Measurements from ENCODE around the gene ABCA8.

Gene ABCA8

DNA sequence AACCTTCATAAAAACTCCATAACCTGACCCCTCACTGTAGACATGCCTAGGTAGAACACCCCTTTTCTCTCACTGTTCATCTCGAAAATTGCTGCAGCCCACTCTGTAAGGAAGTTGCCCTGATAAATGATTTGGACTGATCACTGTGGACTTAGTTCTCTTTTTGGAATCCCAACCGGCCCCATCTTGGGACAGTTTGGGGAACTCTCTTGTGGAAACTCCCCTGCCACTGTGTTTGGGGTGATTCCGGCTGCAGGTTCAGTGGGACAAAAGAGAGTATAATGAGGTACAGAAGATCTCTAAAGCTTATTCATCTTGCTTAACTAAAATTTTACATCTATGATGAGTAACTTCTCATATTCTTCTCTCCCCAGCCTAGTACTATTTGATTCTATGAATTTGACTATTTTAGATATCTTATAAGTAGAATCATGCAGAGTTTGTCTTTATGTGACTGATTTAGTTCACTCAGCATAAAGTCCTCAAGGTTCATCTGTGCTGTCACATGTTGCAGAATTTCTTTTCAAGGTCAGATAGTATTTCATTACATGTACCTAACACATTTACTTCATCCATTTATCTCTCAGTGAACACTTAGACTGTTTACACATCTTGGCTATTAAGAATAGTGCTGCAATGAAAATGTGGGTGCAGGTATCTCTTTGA lies 84.9 kb downstream of the ABCA8 start:
- no peak for DNase-seq (ENCODE audit: low read depth)

DNA sequence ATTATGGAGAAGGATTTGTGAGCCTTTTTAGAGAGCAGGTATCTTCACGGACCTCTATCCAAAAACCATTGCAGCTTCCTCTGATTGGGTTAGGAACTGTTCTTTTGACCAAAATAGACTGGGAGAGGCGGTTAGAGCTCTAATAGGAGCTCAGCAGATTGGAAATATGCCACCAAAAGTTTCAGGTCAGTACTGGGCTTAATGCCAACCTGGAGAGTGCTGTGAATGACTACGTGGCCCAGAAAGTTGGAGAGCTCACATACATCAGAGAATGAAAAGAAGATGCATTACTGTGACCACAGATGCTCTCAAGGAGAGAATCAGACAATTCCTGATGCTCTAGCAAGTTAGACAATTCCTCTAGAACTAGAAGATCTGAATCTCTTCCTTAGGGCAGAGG lies 86.5 kb downstream of the ABCA8 start:
- DNase-seq (ENCODE audit: low read depth): no peak

DNA sequence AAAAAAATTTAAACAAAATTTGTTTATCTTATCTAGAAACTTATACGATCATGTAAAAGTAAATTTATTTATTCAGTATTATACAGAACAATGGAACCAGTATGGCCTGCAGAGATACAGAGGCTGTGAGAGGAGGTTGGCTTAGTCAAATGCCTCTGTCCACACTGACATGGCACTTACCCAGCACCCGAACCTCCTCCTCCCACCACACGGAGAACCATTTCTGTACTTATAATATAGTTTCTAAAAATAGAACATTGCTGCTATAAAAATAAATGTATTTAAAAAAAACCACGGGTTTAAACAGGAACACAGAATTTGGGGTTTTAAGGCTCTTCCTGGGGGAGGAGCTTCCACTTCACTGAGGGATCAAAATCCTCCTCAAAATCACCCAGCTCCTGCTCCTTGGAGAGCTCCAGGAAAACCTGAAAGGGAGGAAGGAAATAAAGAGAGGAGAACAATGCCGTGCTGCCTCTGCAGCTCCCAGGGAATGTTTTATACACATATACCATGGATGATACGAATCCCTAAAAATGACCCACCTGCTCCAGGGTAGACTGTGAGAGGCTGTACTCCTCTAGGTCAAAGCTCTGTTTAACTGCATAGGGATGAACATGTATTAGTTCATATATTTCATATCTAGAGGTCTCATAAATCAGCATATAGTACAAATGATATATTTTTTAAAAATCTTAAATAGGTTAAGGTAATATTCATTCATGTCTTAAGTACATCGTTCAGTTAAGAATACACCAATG lies 87.3 kb downstream of the ABCA8 start:
- no peak for DNase-seq (ENCODE audit: low read depth)

DNA sequence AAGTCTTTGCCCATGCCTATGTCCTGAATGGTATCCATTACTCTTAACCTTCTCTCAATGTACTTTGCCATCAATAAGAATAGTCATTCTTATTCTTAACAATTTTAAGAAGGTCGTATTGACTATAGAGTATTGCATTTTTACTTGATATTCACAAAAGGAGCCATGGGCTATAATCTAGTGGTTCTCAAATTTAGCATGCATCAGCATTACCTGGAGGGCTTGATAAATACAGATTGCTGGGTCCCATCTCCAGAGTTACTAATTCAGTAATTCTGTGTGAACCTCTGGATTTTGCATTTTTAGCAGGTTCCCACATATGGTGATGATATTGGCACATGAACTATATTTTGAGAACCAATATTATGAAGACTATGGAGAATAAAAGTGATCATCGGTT lies 89.6 kb downstream of the ABCA8 start:
- no peak for DNase-seq (ENCODE audit: low read depth)

DNA sequence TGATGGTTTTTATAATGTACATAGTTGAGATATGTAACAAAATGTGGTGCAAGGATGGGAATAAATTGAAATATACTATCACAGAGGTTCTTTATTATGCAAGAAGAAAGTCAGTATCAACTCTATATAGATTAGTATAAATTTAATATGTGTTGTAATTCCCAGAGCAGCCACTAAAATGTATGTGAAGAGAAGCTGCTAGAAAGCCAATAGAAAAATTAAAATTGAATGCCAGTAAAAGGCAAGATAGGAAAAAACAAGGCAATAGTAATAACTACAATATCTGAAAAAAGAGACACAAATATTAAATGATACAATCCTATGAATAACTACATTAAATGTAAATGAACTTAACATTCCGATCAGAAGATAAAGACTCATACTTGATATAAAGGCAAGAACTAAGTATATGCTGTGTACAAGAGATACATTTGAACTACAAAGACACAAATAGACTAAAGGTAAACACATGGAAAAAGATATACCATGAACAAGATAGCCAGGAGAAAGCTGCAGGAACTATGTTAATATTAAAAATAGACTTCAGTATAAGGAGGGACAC lies 92.0 kb downstream of the ABCA8 start:
- DNase-seq (ENCODE audit: low read depth): no peak

DNA sequence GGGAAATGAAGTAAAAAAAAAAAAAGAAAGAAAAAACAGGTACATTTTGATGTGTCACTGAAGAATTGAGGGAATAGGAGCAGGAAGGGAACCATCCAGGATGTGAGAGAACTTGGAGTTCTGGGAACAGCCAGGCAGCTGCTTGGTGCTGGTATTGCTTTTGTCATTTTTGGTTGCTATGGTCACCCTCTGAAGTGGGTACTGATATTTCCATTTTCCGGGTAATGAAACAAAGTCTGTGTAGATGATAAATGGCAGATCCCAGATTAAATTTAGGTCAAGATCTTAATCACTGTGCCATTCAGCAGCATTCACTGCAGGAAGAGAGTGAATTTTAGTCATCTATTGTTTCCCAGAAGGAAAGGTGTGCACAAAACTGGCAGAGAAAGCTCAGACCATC lies 93.6 kb downstream of the ABCA8 start:
- no peak for DNase-seq (ENCODE audit: low read depth)

DNA sequence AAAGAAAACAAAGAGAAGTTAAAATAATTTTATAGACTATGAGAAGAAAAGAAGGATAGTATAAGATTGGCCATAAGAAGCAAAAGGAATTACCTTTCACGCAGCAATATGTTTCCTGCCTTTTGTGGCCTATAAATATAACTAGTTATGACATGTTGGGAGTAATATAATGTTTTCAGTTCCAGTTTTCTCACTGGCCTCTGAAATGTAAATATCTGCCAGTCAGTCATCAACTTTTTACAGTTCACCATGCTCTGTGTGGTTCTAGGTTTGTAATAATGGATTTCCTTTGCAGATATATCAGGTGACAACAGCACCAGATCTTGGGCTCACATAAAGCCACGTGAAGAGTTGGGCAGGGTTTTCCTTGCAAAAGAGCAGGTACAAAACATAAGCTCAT lies 94.3 kb downstream of the ABCA8 start:
- DNase-seq (ENCODE audit: low read depth): no peak

DNA sequence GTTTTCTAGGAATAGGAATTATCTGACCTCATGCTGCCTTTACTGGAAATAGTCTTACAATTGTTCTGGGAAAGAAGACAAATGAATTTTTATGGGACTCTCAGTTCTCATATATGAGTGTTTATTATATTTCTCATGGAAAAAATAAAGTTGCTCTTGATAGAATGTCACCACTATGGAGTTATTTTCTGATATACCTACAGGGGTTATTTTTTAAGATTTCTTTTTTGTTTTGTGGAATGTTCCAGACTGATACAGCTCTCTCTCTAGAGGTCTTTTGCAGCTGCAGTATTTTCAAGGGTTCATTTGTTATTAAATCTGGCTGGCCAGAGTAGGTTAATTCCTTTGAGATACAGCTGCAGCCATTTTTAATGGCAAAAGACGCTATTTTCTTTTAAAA lies 100.7 kb downstream of the ABCA8 start:
- no peak for DNase-seq (ENCODE audit: low read depth)

DNA sequence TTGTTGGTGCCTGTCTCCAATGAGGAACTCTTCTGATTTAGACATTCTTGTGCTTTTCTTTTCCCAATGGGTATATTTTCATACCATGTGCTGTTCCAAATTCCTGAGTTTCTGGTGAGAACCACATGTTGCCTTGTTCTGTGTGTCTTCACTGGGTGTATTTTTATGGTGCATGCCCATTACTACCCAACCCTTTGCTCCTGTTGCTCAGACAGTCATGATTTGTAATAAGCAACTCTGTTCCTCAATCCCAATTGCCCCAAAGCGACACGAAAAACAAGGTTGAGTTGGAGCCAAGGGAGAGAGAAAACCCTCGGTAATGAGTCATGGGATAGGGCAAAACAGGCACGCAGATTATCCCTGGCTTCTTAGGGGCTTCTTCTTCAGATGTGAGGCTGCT lies 101.8 kb downstream of the ABCA8 start:
- no peak for DNase-seq (ENCODE audit: low read depth)

DNA sequence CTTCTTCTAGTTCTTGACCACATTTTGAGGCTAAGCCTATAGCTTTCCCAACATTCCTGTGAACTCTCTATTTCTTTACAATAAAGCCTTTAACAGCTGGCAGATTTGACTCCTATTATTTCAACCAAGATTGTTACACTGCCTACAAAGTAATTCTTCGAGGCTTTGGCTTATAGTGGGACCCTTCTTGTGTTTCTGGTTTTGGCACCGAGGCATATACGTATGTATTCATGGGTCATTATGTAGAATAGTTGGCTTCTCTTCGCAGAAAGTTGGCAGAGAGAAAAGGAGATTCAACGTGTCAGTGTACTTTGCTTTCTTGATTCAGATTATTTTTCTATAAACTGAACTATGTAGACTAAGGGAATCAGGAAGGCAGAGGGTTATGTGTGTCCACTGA lies 102.2 kb downstream of the ABCA8 start:
- no peak for DNase-seq (ENCODE audit: low read depth)

DNA sequence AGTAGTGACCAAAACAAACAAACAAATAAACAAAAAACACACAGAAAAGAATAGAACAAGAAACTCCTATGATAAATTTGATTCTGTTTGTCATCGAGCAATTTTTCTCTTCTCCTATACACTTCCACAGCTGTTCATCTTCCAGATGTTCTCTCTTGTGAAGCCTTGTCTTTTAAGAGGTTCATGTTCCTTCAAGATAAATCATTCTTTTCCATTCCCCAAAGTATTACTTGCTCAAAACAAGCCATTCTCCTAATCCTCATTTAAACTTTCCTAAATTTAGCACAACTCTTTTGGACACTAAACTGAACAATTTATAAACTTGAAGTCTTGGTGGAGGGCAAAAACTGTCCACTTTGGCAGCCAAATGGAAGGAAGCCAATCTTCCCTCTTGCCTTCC lies 103.3 kb downstream of the ABCA8 start:
- DNase-seq (ENCODE audit: low read depth): no peak

DNA sequence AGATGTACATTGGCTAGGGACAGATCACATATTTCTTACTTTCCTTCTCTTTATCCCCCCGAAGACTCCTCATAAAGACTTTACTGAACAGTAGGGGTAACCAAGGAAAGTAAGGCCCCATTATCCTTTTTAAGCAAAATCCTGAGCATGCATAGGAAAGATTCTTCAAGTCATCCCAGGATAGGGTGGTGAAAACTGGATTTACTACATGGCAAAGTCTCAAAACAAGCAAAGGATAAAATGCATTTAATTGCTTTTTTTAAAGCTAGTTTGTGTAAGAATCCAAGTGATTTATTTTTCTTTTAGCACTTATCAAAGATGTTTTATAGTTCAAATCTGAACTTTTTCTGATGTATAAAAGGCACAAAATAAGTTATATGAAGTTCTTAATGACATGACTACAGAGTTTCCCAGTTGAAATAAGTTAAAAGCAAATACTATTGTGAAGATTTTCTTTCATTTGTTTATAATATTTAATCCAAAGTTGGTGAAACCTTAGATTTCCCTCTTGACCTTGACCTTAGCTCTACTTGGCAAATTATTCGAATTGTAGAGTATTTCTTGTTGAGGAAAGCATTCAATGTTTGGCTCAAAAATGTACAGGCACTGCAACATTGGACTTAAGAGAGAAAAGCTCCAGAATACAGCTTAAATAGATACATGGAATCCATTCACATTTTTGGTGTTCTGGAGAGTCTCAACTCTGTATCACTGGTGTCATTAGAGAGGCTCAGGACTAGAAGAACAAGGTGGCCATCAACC lies 104.3 kb downstream of the ABCA8 start:
- DNase-seq (ENCODE audit: low read depth): no peak

DNA sequence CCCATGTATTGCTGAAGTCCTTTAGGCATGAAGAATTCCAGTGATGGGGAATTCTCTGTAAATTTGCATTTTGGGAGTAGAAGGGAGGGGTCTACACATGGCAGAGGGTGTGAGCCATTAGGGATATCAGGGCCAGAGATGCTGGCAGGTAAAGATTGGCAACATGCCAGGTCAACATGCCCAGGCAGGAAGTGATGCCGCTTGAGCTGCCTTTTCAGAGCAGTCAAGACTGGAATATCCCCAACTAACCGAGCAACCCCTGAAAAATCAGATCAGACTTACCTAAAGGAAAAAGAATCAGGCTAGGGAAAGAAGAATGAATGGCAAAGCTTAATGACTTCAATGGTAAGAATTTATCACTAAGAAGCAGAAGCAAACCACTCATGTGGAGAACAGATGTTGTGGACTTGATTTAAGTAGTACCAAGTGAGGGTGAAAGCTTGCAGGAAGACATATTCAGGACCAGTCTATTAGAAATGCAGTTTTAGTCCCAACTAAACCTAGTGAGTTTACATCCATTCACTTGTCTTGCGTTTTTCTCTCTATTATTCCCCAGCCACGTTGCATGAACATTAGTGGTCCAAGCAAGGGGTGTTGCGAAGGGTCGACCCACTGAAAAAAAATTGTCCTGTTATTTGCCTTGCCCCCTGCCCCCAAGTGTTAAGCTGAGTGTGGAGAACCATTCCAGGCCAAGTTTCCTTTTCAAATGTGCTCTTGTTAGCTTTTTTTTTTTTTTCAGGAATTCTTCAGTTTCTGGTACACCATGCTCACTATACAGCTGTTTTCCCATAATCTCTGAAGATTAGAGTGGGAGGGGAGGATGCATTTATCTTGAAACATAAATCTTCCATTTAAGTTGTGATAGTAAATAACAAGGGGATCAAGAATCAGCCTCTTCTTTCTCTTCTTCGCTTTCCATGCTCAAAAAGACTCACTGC lies 105.2 kb downstream of the ABCA8 start:
- no peak for DNase-seq (ENCODE audit: low read depth)

DNA sequence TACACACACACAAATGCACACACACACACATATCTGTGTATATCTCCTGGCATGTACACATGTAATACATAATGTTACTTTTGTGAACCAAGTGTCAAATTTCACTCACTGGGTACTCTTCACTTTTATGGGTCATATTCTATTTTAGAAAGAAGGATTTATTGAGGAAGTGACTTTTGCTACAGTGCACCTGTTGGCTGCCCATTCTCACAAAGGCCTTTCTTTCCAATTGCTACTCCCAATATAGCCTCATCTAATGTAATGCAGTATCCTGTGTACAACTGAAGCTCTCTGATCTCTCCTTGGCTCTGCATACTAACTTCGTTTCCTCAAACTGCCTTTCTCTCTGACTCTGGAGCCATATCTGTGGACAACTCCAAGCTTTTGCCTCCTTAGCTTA lies 107.5 kb downstream of the ABCA8 start:
- no peak for DNase-seq (ENCODE audit: low read depth)

DNA sequence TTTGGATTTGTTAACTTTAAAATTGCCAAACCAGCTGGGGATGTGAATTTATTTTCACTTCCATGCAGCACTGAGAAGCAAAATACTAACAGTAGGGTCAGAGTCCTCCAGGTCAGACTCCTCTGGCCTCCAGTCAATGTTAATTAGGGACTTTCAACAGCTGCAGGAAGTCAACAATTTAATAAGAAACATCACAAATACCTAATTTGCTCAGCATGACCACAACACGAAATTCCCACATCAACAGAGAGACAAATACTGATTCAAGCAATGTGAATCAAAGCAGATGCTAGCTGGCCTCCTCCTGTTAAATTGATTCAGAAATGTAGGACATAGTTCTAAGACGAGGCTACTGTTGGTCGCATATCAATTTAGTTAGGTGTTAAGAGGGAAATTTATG lies 111.7 kb downstream of the ABCA8 start:
- DNase-seq (ENCODE audit: low read depth): no peak

DNA sequence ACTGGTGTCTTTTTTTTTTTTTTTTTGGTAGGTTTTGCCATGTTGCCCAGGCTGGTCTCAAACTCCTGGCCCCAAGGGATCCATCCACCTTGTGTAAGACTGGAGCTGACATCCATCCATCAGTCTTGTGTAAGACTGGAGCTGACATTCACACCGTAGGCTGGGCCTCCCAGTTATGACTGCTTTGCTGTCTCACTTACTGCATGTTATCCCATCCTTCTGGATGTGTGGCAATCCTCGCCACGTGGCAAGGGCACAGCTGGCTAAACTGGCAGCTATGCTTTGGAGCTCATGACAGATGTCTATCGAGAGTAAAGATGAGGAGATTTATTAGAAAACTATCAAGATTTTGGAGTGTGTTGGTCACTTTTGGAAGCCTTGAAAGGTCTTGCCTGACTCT lies 115.1 kb downstream of the ABCA8 start:
- no peak for DNase-seq (ENCODE audit: low read depth)

DNA sequence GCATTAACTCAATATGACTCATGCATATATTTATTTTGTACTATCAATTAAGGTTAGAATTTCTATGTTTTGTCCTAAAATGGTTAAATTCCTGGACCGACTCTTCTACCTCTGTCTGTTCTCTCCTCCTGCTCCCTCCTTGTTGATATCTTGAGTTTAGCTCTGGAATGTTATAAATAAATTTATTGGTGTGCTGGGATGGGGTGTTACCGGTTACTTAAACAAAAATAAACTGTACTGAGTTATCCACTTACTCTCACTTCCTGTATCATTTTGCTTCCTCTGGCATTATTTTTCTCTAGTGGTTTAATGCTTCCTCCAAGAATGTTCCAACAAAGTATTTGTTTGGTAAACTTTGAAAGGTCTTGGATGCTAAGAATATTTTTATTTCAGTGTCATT lies 120.1 kb downstream of the ABCA8 start:
- no peak for DNase-seq (ENCODE audit: low read depth)

DNA sequence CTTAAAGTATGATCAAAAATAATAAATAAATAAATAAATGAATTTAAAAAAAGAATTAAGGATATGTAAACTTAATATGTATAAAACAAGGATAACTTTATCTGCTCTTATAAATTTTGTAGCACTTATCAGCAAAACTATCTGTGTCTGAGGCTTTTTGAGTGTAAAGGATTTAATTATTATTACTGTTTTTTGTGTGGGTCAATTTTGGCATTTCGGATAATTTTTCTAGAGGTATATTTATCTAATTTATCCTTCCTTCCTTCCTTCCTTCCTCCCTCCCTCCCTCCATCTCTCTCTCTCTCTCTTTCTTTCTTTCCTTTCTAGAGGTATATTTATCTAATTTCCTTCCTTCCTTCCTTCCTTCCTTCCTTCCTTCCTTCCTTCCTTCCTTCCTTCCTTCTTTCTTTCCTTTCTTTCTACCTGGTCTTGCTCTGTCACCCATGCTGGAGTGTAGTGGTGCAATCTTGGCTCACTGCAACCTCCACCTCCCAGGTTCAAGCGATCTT lies 120.8 kb downstream of the ABCA8 start:
- no peak for DNase-seq (ENCODE audit: low read depth)

DNA sequence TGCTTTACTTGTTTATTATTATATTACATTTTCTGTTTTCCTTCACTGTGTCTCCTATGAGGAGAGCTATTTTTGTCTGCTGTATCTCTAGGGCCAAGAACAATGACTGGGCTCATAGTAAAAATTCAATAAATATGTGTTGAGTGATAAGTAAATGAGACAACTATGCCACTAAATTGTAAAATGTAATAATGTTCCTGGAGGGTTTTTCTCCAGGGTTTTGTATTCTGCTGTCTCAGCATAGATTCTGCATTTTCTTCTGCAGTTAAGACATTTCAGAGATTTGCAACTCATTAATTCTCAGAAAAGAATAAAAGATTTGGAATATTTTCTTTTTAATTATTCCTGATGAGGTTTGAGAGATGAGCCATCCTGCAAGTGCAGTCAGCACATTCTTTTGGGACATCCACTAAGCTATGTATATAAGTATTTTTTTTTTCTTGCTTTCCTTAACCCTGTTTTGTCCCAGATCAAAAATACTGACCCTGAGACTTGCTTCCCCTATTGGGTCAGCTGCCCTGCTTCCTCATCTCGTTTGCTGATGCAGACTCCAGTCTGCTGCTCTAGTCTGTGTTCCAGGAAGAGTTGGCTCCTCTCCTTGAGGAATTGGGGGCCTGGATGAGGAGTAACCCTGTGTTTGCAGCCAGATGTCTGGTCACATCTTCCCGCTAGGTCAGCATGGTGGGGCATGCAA lies 122.9 kb downstream of the ABCA8 start:
- no peak for DNase-seq (ENCODE audit: low read depth)

DNA sequence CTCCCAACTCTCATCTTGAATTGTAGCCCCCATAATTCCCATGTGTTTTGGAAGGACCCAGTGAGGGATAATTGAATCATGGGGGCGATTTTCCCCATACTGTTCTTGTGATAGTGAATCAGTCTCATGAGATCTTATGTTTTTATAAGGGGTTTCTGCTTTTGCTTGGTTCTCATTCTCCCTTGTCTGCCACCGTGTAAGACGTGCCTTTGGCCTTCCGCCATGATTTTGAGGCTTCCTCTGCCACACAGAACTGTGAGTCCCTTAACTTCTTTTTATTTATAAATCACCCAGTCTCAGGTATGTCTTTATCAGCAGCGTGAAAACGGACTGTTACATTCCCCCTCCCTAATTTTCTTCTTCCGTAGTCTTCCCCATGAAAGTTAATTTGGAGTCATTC lies 124.0 kb downstream of the ABCA8 start:
- DNase-seq (ENCODE audit: low read depth): no peak

DNA sequence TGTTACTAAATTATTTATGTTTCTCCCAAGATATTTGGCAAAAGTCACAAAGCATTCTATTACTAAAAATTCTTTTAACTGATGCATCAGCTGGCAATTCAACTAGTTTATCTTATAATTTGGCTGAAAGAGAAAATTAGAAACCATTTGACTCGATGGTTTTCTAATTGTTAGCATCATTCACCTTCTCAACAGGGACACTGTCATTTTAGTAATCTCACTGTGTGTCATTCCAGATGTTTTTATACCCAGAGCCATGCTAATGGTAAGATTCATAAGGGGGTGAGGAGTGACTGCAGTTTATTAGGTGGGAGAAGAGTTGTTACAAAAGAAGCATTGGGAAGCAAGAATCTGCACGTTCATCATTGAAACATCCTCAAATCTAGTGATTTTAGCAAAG lies 124.9 kb downstream of the ABCA8 start:
- DNase-seq (ENCODE audit: low read depth): no peak

Data from stimulated activated CD8-positive, alpha-beta memory T cell treated with anti-CD3 and anti-CD28 coated beads, Interleukin-12 subunit alpha, Interleukin-12 subunit beta, amount 100 ng/mL, for 1 hour (primary cell).